Neutrophil (primary cell): Measurements from ENCODE around the gene LPGAT1.

Experiments
- H3K27ac ChIP-seq: fragments of 200-600 bp; sonication (generic); 2 replicates; pipeline ENCODE4 v1.5.1; 2016; ENCODE audit warnings: mild to moderate bottlenecking, moderate library complexity
- H3K27me3 ChIP-seq: fragments of 200-600 bp; sonication (generic); 2 replicates; pipeline ENCODE4 v1.6.0; 2016; ENCODE audit warnings: mild to moderate bottlenecking
- H3K36me3 ChIP-seq: fragments of 200-600 bp; sonication (generic); 2 replicates; pipeline ENCODE4 v1.5.1; 2017
- H3K4me1 ChIP-seq, 2 experiments: fragments of 200-600 bp in 1 of 2; sonication (generic) in 1 of 2; 1 replicate in 1 of 2; 2 replicates in 1 of 2; pipeline versions ENCODE4 v1.5.1 to v1.6.1; 2013 to 2016; ENCODE audit warnings: low read depth in 1 of 2, low read length in 1 of 2, mild to moderate bottlenecking in 1 of 2, moderate library complexity in 1 of 2; ENCODE audit not compliant: control insufficient read depth in 1 of 2, insufficient read depth in 1 of 2
- H3K4me3 ChIP-seq, 2 experiments: fragments of 200-600 bp in 1 of 2; sonication (generic) in 1 of 2; 1 replicate in 1 of 2; 2 replicates in 1 of 2; pipeline ENCODE4 v1.5.1; 2013 to 2016; ENCODE audit warnings: low read depth in 1 of 2, low read length in 1 of 2, mild to moderate bottlenecking in 1 of 2, moderate library complexity in 1 of 2
- H3K9me3 ChIP-seq: fragments of 200-600 bp; sonication (generic); 2 replicates; pipeline ENCODE4 v1.5.1; 2016
- CTCF ChIP-seq: fragments of 200-600 bp; sonication (generic); IDR thresholded peaks from 2 replicates; pipeline ENCODE4 v1.5.1; 2016; ENCODE audit warnings: antibody characterized with exemption

The LPGAT1 gene

GRCh38 chr1:211843018-211843417 lies 12.5 kb upstream of the LPGAT1 start:
- no peaks in the 10 kb centered on the region for H3K27me3 ChIP-seq
- H3K4me3 ChIP-seq, result no peak overlapping the region
- TF ChIP-seq CTCF, result no peak

GRCh38 chr1:211842518-211842917 lies 12.0 kb upstream of the LPGAT1 start:
- Histone ChIP-seq H3K4me1 (peaks cover 16 to 26% of the 10 kb centered on the region in 2 experiments), H3K36me3 (no peaks in the 10 kb centered on the region), H3K9me3 (no peaks in the 10 kb centered on the region), H3K4me3 (no peak overlapping the region), H3K27ac (peak overlapping the region; percentile 53), H3K27me3 (no peaks in the 10 kb centered on the region)
- TF ChIP-seq CTCF, result no peak

More at GRCh38 chr1:211843018-211843417, 12.5 kb upstream of the LPGAT1 start:
- Histone ChIP-seq H3K36me3 (no peaks in the 10 kb centered on the region), H3K4me1 (peaks cover 16 to 26% of the 10 kb centered on the region in 2 experiments), H3K27ac (peak overlapping the region; percentile 53), H3K9me3 (no peaks in the 10 kb centered on the region)

GRCh38 chr1:211839106-211839505 lies 8.5 kb upstream of the LPGAT1 start:
- H3K4me1 ChIP-seq, result peaks cover 16 to 26% of the 10 kb centered on the region in 2 experiments
- H3K27me3 ChIP-seq, result no peaks in the 10 kb centered on the region
- TF ChIP-seq CTCF, result no peak
- no peaks in the 10 kb centered on the region for H3K36me3 ChIP-seq
- no peak overlapping the region for H3K27ac ChIP-seq
- H3K4me3 ChIP-seq, result no peak overlapping the region
- no peaks in the 10 kb centered on the region for H3K9me3 ChIP-seq

- no peak overlapping the region for H3K4me3 ChIP-seq
- H3K4me1 ChIP-seq, result peaks cover 22 to 30% of the 10 kb centered on the region in 2 experiments
- H3K27me3 ChIP-seq, result no peaks in the 10 kb centered on the region
- no peaks in the 10 kb centered on the region for H3K36me3 ChIP-seq
- H3K9me3 ChIP-seq, result no peaks in the 10 kb centered on the region
- no peak overlapping the region for H3K27ac ChIP-seq
- TF ChIP-seq CTCF, result no peak
Observed at GRCh38 chr1:211833174-211833820, 2.7 kb upstream of the LPGAT1 start.

GRCh38 chr1:211832661-211833060 lies 2.1 kb upstream of the LPGAT1 start:
- Histone ChIP-seq H3K27me3 (no peaks in the 10 kb centered on the region), H3K27ac (no peak overlapping the region), H3K9me3 (no peaks in the 10 kb centered on the region), H3K4me1 (peaks cover 29 to 36% of the 10 kb centered on the region in 2 experiments), H3K4me3 (no peak overlapping the region), H3K36me3 (no peaks in the 10 kb centered on the region)
- no peak for TF ChIP-seq CTCF
